Activated naive CD4-positive, alpha-beta T cell treated with anti-CD3 and anti-CD28 coated beads for 36 hours (primary cell): Measurements from ENCODE around the gene C16orf74. TPM values are rescaled to one million over a fixed set of nuclear protein-coding genes. Genes with fewer than 3 reads are reported as not detected.

Experiments used
- CTCF ChIA-PET: fragments of 350-600 bp; sonication (Branson Sonifier 250); formaldehyde crosslinking; loops from one replicate; lab custom pipeline; 2021; ENCODE audit warnings: antibody characterized with exemption; lab: Charles Lee
- DNase-seq: peaks from one replicate; pipeline ENCODE4 v3.0.0-alpha.2; 2020
- H3K27ac Mint-ChIP-seq: one replicate; pipeline ENCODE4 v1.8.0; 2021; ENCODE audit warnings: mild to moderate bottlenecking, mixed read lengths
- H3K27me3 Mint-ChIP-seq: one replicate; pipeline ENCODE4 v1.8.0; 2021; ENCODE audit warnings: low read depth, mixed read lengths
- H3K36me3 Mint-ChIP-seq: one replicate; pipeline ENCODE4 v1.8.0; 2021; ENCODE audit warnings: low read depth, mixed read lengths
- H3K4me1 Mint-ChIP-seq: one replicate; pipeline ENCODE4 v1.8.0; 2021; ENCODE audit warnings: low read depth, mixed read lengths
- H3K4me3 Mint-ChIP-seq: one replicate; pipeline ENCODE4 v1.8.0; 2021; ENCODE audit warnings: mild to moderate bottlenecking, moderate library complexity, mixed read lengths
- H3K9me3 Mint-ChIP-seq: one replicate; pipeline ENCODE4 v1.8.0; 2021; ENCODE audit warnings: mixed read lengths
- intact Hi-C: fragments of 100-400 bp; cut with micrococcal nuclease; formaldehyde crosslinking; loops from one replicate; pipeline ENCODE4 v1.15.1; 2023
- total RNA-seq, 2 experiments: library from RNA; stranded (reverse); gene quantifications; one replicate each; pipeline ENCODE4 v1.2.3, GENCODE V29; 2021

C16orf74 gene
- total RNA-seq, 2 experiments from 2014 or later = 0.50 to 0.64 TPM

GRCh38 chr16:85719605-85720301 lies 31.1 kb downstream of the C16orf74 start:
- no peaks in the 10 kb centered on the region for H3K9me3 Mint-ChIP-seq
- H3K4me1 Mint-ChIP-seq = peaks cover 11% of the 10 kb centered on the region
- H3K4me3 Mint-ChIP-seq = no peak overlapping the region
- intact Hi-C loops = loop anchor here (2.0 to 10.0 kb wide), 3 partner anchors 42 to 325 kb away; no protein-coding TSS in a partner anchor
- DNase-seq = no peak
- H3K27ac Mint-ChIP-seq = no peak overlapping the region
- H3K36me3 Mint-ChIP-seq = no peaks in the 10 kb centered on the region
- H3K27me3 Mint-ChIP-seq = peaks cover 5% of the 10 kb centered on the region
- CTCF ChIA-PET = interaction anchor here (0.6 to 2.0 kb wide), 6 partner anchors 12 to 583 kb away, joined by 3 to 9 read pairs (median 4); no protein-coding TSS in a partner anchor

GRCh38 chr16:85718682-85719081 lies 32.2 kb downstream of the C16orf74 start:
- CTCF ChIA-PET = interaction anchor here (0.6 to 2.0 kb wide), 8 partner anchors 17 to 267 kb away, joined by 3 to 9 read pairs (median 4); no protein-coding TSS in a partner anchor
- H3K4me1 Mint-ChIP-seq = peaks cover 11% of the 10 kb centered on the region
- H3K4me3 Mint-ChIP-seq = no peak overlapping the region
- DNase-seq = no peak
- H3K27me3 Mint-ChIP-seq = peaks cover 5% of the 10 kb centered on the region
- no peaks in the 10 kb centered on the region for H3K36me3 Mint-ChIP-seq
- intact Hi-C loops = loop anchor here (1.0 to 10.0 kb wide), 4 partner anchors 41 to 324 kb away; no protein-coding TSS in a partner anchor
- H3K27ac Mint-ChIP-seq = no peak overlapping the region
- H3K9me3 Mint-ChIP-seq = no peaks in the 10 kb centered on the region

DNA sequence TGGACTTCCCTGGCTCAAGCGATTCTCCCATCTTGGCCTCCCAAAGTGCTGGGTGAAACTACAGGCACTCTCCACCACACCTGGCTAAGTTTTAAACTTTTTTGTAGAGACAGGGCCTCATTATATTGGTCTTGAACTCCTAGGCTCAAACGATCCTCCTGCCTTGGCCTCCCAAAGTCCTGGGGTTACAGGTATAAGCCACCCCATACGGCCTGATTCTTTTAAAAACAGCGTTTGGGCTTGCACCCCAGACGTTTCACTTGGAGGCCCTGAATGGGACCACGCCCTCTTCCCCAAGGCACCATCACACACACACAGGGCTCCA lies 32.8 kb downstream of the C16orf74 start:
- no peaks in the 10 kb centered on the region for H3K36me3 Mint-ChIP-seq
- intact Hi-C loops = loop anchor here (1.0 to 10.0 kb wide), 4 partner anchors 41 to 323 kb away; no protein-coding TSS in a partner anchor
- CTCF ChIA-PET = interaction anchor here (1.1 to 3.2 kb wide), 4 partner anchors 28 to 298 kb away, joined by 3 to 34 read pairs (median 4); no protein-coding TSS in a partner anchor
- no peak overlapping the region for H3K4me3 Mint-ChIP-seq
- no peaks in the 10 kb centered on the region for H3K9me3 Mint-ChIP-seq
- H3K27me3 Mint-ChIP-seq = peaks cover 5% of the 10 kb centered on the region
- peaks cover 11% of the 10 kb centered on the region for H3K4me1 Mint-ChIP-seq
- DNase-seq = no peak
- H3K27ac Mint-ChIP-seq = no peak overlapping the region

GRCh38 chr16:85717393-85718152 lies 33.3 kb downstream of the C16orf74 start:
- Mint-ChIP-seq H3K27ac (no peak overlapping the region), H3K9me3 (peaks cover 2% of the 10 kb centered on the region), H3K4me1 (peaks cover 11% of the 10 kb centered on the region), H3K4me3 (no peak overlapping the region), H3K27me3 (peaks cover 5% of the 10 kb centered on the region), H3K36me3 (no peaks in the 10 kb centered on the region)
- peak; percentile 79 for DNase-seq
- intact Hi-C loops = loop anchor here (1.0 to 10.0 kb wide), 4 partner anchors 40 to 323 kb away; no protein-coding TSS in a partner anchor
- CTCF ChIA-PET = interaction anchor here (0.6 to 3.2 kb wide), 12 partner anchors 8 to 297 kb away, joined by 3 to 34 read pairs (median 4); no protein-coding TSS in a partner anchor

DNA sequence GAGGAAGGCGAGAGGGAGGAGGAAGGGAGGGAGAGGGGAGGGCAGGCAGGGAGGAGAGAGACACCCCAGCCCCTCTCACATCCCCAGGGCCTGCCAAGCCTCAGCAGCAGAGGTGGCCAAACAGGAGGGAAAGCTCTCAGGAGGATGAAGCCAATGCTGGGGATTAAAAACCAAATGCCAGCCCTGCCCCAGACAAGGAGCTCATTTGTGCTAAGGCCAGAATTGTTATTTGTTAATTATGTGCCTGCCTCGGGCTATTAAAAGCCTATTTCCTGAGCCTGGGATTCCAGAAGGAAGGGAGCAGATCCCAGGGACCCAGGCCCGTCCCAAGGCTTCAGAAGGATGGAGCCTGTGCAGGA lies 34.2 kb downstream of the C16orf74 start:
- DNase-seq = no peak
- Mint-ChIP-seq H3K9me3 (peaks cover 7% of the 10 kb centered on the region), H3K27ac (no peak overlapping the region), H3K36me3 (no peaks in the 10 kb centered on the region), H3K27me3 (peaks cover 5% of the 10 kb centered on the region), H3K4me1 (peaks cover 11% of the 10 kb centered on the region), H3K4me3 (no peak overlapping the region)
- intact Hi-C loops = loop anchor here (1.0 to 10.0 kb wide), 3 partner anchors 39 to 322 kb away; no protein-coding TSS in a partner anchor
- CTCF ChIA-PET = interaction anchor here (0.6 to 3.2 kb wide), 8 partner anchors 13 to 576 kb away, joined by 3 to 34 read pairs (median 5); no protein-coding TSS in a partner anchor

DNA sequence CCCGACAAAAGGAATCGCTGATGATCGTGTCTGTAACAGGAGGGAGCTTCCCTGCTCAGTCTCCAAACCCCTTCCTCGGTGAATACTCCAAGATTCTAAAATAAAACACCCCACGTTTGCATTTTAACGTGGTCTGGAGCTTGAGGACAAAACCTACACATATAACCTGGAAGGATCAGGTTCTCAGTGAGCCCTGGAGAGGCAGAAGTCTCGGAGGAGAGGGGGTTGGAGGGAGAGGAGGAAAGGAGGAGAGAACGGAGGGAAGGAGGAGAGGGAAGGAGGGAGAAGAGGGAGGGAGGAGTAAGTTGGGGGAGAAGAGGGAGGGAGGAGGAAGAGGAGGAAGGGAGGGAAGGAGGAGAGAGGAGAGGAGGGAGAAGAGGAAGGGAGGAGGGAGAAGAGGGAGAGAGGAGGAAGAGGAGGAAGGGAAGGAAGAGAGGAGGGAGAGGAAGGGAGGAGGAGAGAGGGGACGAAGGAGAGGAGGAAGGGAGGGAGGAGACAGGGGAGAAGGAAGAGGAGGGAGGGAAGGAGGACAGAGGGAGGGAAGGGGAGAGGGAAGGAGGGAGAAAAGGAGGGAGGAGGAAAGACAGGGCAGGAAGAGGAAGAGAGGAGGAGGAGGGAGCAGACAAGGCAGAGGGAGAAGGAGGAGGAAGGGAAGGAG lies 34.7 kb downstream of the C16orf74 start:
- intact Hi-C loops = loop anchor here (1.0 to 10.0 kb wide), 3 partner anchors 39 to 321 kb away; no protein-coding TSS in a partner anchor
- H3K27ac Mint-ChIP-seq = no peak overlapping the region

GRCh38 chr16:85715169-85716021 lies 35.5 kb downstream of the C16orf74 start:
- Mint-ChIP-seq H3K27me3 (peaks cover 5% of the 10 kb centered on the region), H3K27ac (no peak overlapping the region), H3K4me1 (peaks cover 11% of the 10 kb centered on the region), H3K36me3 (no peaks in the 10 kb centered on the region), H3K9me3 (peaks cover 7% of the 10 kb centered on the region), H3K4me3 (no peak overlapping the region)
- intact Hi-C loops = loop anchor here (1.0 to 10.0 kb wide), 3 partner anchors 38 to 321 kb away; no protein-coding TSS in a partner anchor
- CTCF ChIA-PET = interaction anchor here (0.6 to 3.2 kb wide), 8 partner anchors 10 to 296 kb away, joined by 3 to 34 read pairs (median 4); no protein-coding TSS in a partner anchor
- DNase-seq = no peak

More for the DNA sequence above, 34.7 kb downstream of the C16orf74 start:
- no peaks in the 10 kb centered on the region for H3K36me3 Mint-ChIP-seq
- CTCF ChIA-PET = interaction anchor here (0.6 to 3.2 kb wide), 11 partner anchors 10 to 576 kb away, joined by 3 to 34 read pairs (median 5); no protein-coding TSS in a partner anchor
- H3K9me3 Mint-ChIP-seq = peaks cover 7% of the 10 kb centered on the region
- peaks cover 5% of the 10 kb centered on the region for H3K27me3 Mint-ChIP-seq
- peaks cover 11% of the 10 kb centered on the region for H3K4me1 Mint-ChIP-seq
- H3K4me3 Mint-ChIP-seq = no peak overlapping the region
- no peak for DNase-seq

- Mint-ChIP-seq H3K4me3 (no peak overlapping the region), H3K4me1 (peaks cover 8% of the 10 kb centered on the region), H3K36me3 (no peaks in the 10 kb centered on the region), H3K9me3 (peaks cover 7% of the 10 kb centered on the region), H3K27me3 (peaks cover 3% of the 10 kb centered on the region), H3K27ac (no peak overlapping the region)
- intact Hi-C loops = loop anchor here (10.0 kb wide), 1 partner anchor 318 kb away; no protein-coding TSS in a partner anchor
- CTCF ChIA-PET = no interaction called here
- DNase-seq = no peak
Observed at GRCh38 chr16:85712801-85713200, 38.1 kb downstream of the C16orf74 start.

DNA sequence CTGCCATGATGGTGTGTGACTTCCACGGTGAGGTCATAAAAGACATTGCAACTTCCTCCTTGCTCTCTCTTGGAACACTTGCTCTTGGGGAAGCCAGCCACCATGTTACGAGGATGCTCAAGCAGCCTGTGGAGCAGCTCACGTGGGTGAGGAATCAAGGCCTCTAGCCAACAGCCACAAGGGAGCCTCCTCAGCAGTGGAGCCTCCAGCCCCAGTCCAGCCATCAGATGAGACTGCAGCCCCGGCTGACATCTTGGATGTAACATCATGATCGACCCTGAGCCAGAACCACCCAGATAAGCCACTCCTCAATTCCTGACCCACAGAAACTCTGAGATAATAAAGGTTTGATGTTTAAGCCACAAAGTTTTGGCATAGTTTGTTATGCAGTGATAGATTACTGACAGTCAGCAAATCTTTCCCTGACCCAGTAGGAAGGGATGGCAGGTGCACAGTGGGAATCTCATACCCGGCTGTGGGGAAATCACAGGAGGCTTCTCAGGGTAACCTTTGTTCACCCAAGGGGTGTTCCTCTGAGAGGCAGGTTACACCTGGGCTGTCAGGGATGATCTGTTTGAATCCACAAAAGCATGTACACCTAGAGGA lies 38.8 kb downstream of the C16orf74 start:
- Mint-ChIP-seq H3K9me3 (peaks cover 7% of the 10 kb centered on the region), H3K27me3 (no peaks in the 10 kb centered on the region), H3K4me1 (peaks cover 7% of the 10 kb centered on the region), H3K27ac (no peak overlapping the region), H3K4me3 (no peak overlapping the region), H3K36me3 (no peaks in the 10 kb centered on the region)
- intact Hi-C loops = loop anchor here (10.0 kb wide), 1 partner anchor 317 kb away; no protein-coding TSS in a partner anchor
- no peak for DNase-seq
- CTCF ChIA-PET = interaction anchor here (0.8 kb wide), 1 partner anchor 283 kb away, joined by 4 read pairs; no protein-coding TSS in a partner anchor

- CTCF ChIA-PET = no interaction called here
- H3K9me3 Mint-ChIP-seq = peaks cover 7% of the 10 kb centered on the region
- H3K36me3 Mint-ChIP-seq = no peaks in the 10 kb centered on the region
- no peak for DNase-seq
- intact Hi-C loops = loop anchor here (10.0 kb wide), 1 partner anchor 316 kb away; no protein-coding TSS in a partner anchor
- H3K27me3 Mint-ChIP-seq = no peaks in the 10 kb centered on the region
- no peak overlapping the region for H3K4me3 Mint-ChIP-seq
- no peak overlapping the region for H3K27ac Mint-ChIP-seq
- peaks cover 4% of the 10 kb centered on the region for H3K4me1 Mint-ChIP-seq
Observed at GRCh38 chr16:85710732-85711131, 40.2 kb downstream of the C16orf74 start.
